AML-193 (cell line): ENCODE results near the gene STK32C.
"Not testable (repeated sequence)": the region's sequence is repeated elsewhere in the genome, so short reads cannot be mapped to it uniquely, and the experiment has no call there.

Experiments used
- DNase-seq, 2 experiments: peaks; one replicate each; lab custom pipeline; 2025; lab: John Stamatoyannopoulos, UW

Gene STK32C

GRCh38 chr10:132338876-132339275, 31.1 kb upstream of the STK32C start:
- DNase-seq = no peak

GRCh38 chr10:132337854-132338253, 30.1 kb upstream of the STK32C start:
- DNase-seq = not testable (repeated sequence)

GRCh38 chr10:132336919-132337407, 29.2 kb upstream of the STK32C start:
- DNase-seq = peak; percentile 28 to 37

GRCh38 chr10:132336064-132336746, 28.5 kb upstream of the STK32C start:
- no peak for DNase-seq

DNA sequence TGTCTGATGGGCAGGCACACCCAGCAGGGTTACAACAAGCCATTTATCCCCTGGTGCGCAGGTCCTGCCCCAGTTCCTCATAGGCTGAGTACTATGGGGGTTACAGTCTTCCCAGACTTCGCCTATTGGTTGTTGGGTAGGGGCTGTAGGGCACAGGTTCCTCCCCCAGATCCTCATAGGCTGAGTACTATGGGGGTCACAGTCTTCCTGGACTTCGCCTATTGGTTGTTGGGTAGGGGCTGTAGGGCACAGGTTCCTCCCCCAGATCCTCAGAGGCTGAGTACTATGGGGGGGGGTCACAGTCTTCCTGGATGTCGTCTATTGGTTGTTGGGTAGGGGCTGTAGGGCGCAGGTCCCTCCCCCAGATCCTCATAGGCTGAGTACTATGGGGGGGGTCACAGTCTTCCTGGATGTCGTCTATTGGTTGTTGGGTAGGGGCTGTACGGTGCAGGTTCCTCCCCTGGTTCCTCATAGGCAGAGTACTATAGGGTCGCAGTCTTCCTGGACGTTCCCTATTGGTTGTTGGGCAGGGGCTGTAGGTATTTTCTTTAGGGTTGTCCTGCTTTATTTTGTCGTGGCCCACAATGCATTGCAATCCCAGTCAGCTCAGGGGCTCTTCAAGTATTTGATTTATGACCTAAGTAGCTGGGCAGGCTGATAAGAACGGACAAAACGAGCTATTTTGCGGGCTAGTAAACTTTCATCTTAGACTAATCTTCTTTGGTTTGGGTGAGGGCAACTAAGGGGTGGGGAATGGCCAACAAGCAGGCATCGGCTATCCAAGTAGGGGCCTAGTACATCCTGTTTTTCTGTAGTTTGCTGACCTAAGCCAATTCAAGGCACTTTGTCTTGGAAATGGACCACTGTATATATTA, 27.7 kb upstream of the STK32C start:
- DNase-seq = peak; percentile 87 to 92

- DNase-seq = no peak
Observed at GRCh38 chr10:132334631-132335188, 27.0 kb upstream of the STK32C start.

DNA sequence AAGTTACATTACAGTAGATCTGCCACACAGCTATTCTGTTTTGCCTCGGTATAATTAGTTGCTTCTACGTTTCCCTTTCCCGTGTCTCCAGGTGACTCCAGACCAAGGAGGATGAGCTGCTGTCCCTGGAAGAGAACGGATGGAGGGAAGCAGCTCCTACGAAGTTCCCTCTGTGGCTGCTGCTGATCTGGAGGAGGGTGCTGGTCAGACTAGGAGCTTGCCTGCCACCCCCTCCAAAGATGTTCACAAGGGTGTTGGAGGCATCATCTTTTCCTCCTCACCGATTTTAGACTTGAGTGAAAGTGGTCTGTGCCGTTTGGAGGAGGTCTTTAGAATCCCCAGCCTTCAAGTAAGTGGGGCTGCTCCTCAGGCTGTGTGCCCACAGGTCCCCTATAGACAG, 25.6 kb upstream of the STK32C start:
- DNase-seq = no peak

DNA sequence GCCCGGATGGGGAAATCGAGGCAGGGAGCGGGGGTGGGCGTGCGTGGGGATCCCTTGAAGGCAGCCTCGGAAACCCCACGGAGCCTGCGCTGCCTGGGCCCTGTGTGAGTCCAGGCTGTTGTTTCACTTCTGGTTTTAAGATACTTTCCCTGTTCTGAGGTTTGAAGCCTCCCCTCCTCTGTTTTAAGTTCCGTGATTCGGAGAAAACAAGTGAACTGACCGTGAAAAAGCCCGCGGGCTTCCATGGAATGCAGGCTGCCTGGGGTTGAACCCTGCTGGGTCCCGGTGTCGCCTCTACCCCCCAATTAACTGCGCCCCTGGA, 24.6 kb upstream of the STK32C start:
- DNase-seq = no peak

DNA sequence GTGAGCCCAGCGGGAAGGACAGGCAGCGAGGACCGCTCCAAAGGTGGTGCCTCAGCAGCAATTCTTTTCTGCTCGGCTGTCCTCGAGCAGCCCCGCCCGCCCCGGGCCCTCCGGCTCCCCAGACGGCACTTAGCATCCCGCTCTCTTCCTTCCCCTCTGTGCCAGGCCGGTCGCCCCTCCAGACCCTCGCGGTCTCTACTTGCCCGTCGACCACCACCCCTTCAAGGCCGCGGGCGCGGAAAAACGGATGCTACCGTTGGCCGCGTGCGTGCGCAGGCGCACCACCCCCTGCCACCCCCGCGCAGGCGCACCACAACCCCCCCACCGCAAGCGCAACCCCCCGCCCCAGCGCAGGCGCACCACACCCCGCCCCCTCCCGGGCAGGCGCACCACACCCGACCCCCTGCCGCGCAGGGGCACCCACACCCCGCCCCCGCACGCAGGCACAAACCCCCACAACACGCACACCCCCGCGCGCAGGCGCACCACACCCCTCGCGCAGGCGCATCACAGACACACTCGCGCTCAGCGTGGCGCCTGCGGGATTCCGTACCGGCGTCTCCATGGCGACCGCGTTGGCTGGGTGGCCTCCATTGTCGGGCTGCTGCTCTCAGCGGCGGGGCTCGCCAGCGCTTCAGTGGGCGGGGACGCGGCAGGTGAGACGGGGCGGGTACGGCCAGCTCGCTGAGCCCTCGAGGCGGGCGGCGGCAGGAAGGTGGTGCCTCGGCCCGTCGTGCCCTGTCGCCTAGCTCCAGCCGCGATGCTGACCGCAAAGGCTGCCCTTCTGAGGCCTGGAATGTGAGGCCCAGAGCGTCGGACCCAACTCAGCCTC, 24.1 kb upstream of the STK32C start, which contains the start of gene LRRC27:
TSS of gene LRRC27 (plus strand) at position 593 of the 832 bp plus-strand sequence. CDS start 1,332 bp downstream, outside the sequence.
- peak; percentile 88 to 90 for DNase-seq

GRCh38 chr10:132330486-132330833, 22.7 kb upstream of the STK32C start:
- DNase-seq = no peak

DNA sequence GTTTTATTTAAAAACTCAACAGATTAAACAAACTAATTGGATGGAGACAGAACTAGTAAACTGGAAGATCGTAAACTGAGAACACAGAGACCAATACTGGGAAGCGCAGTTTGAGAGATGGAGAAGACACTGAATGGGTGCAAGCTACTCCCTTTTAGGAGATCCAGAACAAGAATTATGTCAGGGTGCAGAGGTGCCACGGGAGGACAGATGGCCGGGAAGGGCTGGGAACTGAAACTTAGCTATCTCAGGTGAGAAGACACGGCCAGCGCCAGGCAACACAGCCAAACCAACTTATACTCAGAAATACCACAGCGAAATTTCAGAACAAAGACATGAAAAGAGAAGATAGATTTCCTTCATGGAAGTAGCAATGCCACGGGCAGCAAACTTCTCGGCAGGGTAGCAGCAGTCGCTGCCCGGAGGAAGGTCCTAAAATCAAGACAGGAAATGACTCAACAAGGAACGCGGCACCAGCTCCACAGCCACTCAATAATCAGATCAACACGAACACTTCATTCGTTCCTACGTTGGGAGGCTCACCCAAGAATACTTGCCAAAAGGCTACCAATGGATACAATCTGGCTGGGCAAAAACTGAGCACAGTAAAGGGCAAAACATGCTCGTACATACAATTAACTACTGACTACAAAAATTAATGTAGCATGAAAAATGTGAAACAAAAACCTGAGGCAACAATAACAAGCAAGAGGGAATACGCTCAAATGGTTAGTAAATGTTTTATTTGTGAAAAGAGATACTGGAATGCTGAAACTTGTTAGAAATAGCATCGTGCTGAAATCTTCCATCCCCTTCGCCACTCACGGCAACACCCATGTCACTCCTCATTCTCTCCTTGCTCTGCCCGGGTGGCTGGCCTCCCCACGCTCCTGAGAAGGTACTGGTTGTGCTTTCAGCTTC, 22.1 kb upstream of the STK32C start:
- DNase-seq = peak; percentile 29 to 44

DNA sequence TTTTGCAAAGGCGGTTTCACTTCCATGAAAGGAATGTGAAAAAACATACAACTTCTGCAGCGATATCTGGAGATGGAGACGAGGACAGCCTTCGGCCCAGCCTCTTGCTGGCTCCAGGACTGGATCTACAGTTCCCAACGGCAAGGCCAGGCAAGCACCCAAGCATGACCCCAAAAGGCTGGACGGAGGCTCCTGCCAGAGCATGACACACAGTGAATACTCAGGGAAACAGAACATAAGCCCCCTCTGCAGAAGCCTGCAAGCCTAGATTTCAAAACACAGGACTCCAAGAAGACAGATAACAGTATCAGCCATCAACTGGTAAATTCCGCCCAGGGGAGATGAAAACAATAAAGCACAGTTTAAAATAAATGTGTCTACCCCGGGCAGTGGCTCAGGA, 21.0 kb upstream of the STK32C start:
- DNase-seq = no peak

DNA sequence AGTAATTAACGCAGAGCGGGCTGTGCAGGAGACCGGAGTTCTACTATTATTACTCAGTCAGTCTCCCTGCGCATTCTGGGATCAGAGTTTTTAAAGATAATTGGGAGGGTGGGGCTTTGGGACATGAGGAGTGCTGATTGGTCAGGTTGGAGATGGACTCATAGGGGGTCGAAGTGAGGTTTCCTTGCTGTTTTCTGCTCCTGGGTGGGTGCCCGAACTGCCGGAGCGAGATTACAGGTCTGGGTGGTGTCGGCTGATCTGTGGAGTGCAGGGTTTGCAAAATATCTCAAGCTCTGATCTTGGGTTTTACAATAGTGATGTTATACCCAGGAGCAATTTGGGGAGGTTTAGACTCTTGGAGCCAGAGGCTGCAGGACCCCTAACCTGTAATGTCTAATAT, 20.4 kb upstream of the STK32C start:
- no peak for DNase-seq

DNA sequence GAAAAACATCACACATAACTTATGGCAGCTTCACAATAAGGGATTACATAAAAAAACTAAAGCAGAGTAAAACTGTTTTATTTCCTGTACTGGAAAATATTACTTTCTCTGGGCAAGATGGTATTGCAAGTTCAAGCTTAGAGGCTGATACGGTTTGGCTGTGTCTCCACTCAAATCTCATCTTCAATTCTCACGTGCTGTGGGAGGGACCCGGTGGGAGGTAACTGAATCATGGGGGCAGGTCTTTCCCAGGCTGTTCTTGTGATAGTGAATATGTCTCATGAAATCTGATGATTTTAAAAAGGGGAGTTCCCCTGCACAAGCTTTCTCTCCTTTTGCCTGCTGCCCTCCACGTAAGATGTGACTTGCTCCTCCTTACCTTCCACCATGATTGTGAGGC, 19.2 kb upstream of the STK32C start:
- no peak for DNase-seq

GRCh38 chr10:132326344-132326889, 18.7 kb upstream of the STK32C start:
- DNase-seq = no peak

DNA sequence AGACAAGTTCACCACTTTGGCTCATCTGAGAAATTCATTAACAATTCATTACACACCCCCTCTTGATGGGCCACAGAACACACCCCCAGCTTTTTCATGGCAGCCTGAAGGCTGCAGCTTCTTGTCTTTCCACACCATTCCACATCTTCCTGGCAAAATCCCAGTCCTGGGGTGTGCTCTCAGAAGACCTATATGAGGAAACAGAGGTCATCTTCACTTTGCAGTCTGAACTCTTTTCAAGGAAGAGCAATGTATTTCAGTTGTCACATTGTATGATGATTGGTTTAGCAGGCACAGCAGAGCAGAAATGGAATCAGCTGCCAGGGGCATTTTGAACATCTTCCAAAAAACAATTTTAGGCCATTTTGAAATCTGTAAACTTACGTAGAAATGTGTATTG, 16.4 kb upstream of the STK32C start:
- no peak for DNase-seq

DNA sequence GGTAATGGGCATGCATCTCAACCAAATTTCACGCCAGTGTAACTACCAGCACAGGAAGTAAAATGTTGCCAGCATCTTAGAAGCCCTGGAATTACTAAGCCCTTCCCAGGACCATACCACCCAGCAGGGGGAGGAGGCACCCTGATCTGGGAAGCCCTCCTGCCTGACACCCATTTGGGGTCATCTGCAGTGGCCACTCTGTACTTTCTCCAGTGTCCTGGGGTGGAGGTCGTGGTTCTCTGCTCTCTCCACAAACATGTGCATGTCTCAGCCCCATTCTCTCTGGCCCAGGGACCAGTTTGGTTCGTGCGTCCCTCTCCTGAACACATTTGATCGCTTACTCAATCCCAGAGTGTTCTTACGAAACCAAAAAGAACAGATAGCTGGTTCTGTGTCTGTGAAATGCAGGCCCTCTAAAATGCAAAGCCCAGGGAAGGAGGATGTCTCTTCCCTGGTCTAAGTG, 14.9 kb upstream of the STK32C start:
- peak; percentile 35 to 40 for DNase-seq

DNA sequence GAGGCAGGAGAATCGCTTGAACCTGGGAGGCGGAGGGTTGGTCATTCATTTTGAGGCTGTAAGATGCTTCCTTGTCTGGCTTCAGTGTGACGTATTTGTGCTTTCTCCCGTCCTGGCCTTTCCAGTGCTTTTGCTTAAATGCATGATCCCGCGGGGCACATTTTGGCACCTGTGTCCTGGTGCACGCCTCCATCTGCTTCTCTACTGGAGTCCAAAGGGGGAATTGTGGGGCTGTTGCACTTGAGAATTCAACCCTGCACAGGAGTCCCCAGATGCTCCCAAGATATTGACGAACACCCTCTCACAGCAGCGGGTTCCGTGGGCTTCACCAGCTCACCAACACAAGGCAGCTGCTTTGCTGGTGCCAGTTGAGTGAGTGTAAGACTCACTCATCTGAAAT, 14.0 kb upstream of the STK32C start:
- DNase-seq = no peak

DNA sequence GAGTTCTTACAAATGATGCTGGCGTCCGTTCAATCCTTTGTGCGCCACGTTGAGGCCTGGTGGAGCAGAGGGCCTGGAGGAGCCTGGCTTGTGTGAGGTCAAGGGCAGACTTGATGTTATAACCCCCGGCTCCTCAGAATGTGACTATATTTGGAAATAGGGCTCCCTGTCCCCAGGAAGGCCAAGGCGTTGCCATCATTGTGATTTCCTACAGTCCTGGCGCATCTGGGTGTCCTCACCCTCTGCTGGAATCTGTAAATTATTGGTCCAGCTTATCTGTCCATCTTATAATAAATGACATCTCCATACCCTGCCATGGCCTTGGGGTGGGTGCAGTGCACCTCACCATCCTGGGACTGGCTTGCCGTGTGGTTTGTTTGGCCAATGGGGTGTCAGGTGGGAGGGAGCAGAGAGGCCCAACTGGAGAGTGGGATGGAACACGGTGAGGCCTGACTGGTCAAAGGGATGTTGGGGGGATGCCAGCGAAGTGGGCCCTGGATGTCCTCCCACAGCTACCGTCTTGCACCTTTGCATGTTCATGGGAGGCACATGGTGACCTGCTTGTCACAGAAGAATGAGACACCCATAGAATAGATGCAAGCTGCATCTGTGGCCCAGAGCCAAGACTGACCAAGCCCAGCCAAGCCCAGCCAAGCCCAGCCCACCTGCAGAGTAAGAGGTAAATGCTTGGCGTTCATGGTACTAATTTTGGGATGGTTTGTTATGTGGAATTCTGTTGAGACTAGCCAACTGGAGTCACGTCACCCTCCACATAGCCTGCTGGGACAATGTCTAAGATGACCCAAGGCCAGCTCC, 13.1 kb upstream of the STK32C start:
- DNase-seq = no peak
